GM21825 (cell line): Measurements from ENCODE around the gene NUMA1.

Experiments used
- ATAC-seq: cut with Tn5 transposase; IDR thresholded peaks from one replicate; pipeline ENCODE4 v1.9.1; 2021; ENCODE audit warnings: mild to moderate bottlenecking, moderate library complexity; ENCODE audit not compliant: unreplicated experiment

Gene NUMA1

GRCh38 chr11:72024069-72024754, 56.1 kb downstream of the NUMA1 start:
- no peak for ATAC-seq

- no peak for ATAC-seq
Observed at GRCh38 chr11:72023335-72023734, 57.0 kb downstream of the NUMA1 start.

GRCh38 chr11:72018171-72018570, 62.2 kb downstream of the NUMA1 start:
- no peak for ATAC-seq

GRCh38 chr11:72015511-72016061, 64.8 kb downstream of the NUMA1 start:
- no peak for ATAC-seq

GRCh38 chr11:72014761-72015320, 65.5 kb downstream of the NUMA1 start:
- no peak for ATAC-seq

GRCh38 chr11:72013765-72014711, 66.3 kb downstream of the NUMA1 start:
- no peak for ATAC-seq

GRCh38 chr11:72012897-72013721, 67.2 kb downstream of the NUMA1 start:
- ATAC-seq: no peak

GRCh38 chr11:72012091-72012630, 68.2 kb downstream of the NUMA1 start:
- ATAC-seq: no peak

GRCh38 chr11:72010529-72011233, 69.7 kb downstream of the NUMA1 start:
- ATAC-seq: no peak

GRCh38 chr11:72009156-72009555, 71.2 kb downstream of the NUMA1 start:
- no peak for ATAC-seq

GRCh38 chr11:72008728-72009127, 71.6 kb downstream of the NUMA1 start:
- ATAC-seq: no peak

- ATAC-seq: no peak
Observed at GRCh38 chr11:72007587-72007986, 72.8 kb downstream of the NUMA1 start.

- ATAC-seq: no peak
Observed at GRCh38 chr11:72007089-72007476, 73.3 kb downstream of the NUMA1 start.

- no peak for ATAC-seq
Observed at GRCh38 chr11:72006309-72007088, 73.8 kb downstream of the NUMA1 start.

- no peak for ATAC-seq
Observed at GRCh38 chr11:72005347-72006260, 74.7 kb downstream of the NUMA1 start.

- ATAC-seq: no peak
Observed at GRCh38 chr11:72004515-72005346, 75.6 kb downstream of the NUMA1 start.

- no peak for ATAC-seq
Observed at GRCh38 chr11:72003776-72004171, 76.6 kb downstream of the NUMA1 start.
